Measurements from ENCODE around the gene FOXO3. TPM values are rescaled to one million over a fixed set of nuclear protein-coding genes. Genes with fewer than 3 reads are reported as not detected.
"Not testable (repeated sequence)": the region's sequence is repeated elsewhere in the genome, so short reads cannot be mapped to it uniquely, and the experiment has no call there.

The FOXO3 gene
- total RNA-seq, result 80.0 TPM

DNA sequence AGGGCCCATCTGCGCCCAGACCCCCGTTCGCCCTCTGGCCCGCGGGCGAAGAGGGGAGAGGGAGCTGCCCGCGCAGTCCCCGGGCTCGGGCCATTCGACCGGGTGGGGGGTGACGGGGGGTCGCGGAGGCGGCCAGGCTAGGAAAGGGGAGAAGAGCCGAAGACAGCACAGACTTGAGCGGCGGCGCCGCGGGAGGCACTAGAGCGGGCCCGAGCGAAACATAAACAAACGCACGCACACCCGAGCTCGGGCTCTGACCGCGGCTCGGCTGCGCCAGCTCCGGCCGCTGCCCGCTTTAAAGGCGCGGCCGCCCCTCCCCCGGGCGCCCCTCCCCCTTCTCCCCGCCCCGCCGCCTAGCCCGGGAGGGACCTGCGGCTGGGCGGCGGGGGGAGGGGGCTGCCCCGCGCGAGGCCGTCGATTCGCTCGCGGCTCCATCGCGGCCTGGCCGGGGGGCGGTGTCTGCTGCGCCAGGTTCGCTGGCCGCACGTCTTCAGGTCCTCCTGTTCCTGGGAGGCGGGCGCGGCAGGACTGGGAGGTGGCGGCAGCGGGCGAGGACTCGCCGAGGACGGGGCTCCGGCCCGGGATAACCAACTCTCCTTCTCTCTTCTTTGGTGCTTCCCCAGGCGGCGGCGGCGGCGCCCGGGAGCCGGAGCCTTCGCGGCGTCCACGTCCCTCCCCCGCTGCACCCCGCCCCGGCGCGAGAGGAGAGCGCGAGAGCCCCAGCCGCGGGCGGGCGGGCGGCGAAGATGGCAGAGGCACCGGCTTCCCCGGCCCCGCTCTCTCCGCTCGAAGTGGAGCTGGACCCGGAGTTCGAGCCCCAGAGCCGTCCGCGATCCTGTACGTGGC is at the start of gene FOXO3:
FOXO3 (plus strand) TSS at position 455 of the 846 bp plus-strand sequence; CDS start at position 747, 292 bp downstream.
- DNase-seq (ENCODE audit: low read depth in 2 of 3, low spot score in 2 of 3), result peak; percentile 41 to 87 (median 86)

DNA sequence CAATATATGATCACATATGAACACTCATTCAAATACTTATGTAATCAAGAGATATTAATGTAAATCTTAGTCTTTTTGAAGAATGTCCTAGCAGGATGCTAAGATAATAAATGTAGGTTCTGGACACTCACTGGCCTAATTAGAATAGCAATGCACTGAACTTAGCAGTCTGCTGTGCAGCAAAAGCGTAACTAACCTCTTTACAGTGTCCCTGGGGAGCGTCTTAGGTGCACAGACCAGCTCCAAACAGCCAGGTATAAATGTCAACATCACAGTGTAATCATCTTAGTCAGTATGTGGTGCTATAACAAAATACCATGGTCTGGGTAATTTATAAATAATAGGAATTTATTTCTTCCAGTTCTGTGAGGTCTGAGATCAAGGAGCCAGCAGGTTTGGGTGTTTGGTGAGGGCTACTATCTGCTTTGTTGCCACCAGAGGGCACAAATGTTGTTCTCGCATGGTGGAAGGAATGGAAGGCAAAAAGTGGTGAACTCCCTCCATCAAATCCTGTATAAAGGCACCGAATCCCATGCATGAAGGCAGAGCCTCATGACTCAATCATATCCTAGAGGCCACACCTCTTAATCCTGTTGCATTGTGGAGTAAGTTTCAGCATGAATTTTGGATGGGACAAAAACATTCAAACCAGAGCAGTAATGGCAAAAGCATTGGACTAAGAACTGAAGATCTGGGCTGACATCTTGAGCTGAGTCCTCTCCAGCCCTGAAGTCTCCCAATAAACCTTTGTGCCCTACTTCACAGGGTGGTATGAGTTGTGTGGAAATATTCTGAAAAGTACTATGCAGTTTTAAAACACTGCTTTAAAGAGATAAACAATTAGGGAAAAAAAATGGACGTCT is 41.8 kb upstream of the FOXO3 start:
- DNase-seq (ENCODE audit: low read depth in 2 of 3, low spot score in 2 of 3), result peak in 1 of 3 donors; percentile 39

DNA sequence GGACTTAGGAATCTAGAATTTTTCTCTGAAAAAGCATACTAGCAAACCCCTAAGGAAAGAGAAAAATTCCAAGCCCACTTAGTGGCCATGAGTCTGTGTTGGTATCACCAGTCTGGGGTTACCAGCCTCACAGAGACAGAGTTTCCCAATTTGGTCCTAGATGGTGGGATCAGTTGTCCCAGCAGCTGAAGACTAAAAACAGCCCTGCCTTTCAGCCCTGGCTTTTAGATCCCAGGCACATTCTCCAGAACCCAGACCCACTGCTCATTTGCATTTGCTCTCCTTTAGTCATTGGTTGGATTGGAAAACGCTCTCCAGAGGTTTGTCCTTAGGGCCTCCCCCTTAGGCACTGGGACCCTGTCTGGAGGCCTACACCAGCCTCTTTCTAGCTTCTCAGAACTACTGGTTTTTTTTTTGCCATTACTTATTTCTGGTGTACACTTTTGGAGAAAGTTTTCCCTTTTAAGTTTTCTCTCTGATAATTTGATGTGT is 39.1 kb upstream of the FOXO3 start:
- DNase-seq (ENCODE audit: low read depth in 2 of 3, low spot score in 2 of 3), result no peak

DNA sequence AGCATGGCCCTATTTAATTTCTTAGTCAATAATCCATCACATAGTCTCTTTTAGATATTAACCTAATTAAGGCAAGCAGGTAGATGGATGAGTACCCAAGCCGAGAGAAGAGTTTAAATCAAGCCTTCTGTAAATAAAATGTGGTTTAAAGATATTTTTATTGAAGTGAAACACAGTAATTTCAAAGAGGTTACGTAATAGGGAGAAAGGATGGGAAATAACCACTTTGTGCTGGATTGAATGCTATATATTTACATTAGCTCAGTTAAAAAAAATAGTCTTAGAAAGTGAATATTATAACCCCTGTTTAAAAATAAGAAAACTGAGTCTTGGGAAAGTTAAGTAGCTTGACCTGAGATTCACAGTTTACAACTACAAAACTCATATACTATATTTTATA is 37.0 kb upstream of the FOXO3 start:
- DNase-seq (ENCODE audit: low read depth in 2 of 3, low spot score in 2 of 3), result no peak

DNA sequence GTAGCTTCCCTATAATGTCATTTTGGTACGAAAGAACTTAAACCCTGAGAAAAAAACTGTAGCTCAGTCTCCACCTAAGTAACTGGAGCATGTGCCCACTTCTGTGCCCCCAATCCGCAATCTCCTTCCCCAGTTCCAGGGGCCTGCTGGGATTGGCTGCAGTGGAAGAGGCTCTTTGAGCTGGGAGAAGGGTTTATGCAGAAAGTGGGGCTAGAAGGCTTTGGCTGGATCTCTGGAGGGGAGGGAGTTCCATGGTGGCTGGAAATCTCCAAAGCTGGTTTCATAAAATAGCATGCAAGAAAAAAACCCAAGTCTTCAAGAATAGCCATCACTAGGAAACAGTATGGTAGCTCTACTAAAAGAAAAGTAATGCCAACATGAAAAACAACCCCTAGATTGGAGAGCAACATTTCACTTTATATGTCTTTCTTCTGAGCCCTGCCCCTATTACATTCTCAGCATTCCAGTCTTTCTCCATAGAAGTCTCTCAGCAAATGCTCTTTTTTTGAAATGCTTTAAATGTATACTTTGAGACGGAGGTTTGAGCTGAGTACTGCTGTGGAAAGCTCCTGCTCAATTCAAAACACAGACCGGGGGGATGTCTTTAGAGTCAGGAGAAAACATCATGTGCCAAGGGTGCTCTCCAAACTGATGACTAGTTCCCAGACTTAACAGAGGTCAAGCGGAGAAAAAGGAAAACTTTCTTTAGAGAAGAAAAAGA is 36.0 kb upstream of the FOXO3 start:
- DNase-seq (ENCODE audit: low read depth in 2 of 3, low spot score in 2 of 3), result no peak

DNA sequence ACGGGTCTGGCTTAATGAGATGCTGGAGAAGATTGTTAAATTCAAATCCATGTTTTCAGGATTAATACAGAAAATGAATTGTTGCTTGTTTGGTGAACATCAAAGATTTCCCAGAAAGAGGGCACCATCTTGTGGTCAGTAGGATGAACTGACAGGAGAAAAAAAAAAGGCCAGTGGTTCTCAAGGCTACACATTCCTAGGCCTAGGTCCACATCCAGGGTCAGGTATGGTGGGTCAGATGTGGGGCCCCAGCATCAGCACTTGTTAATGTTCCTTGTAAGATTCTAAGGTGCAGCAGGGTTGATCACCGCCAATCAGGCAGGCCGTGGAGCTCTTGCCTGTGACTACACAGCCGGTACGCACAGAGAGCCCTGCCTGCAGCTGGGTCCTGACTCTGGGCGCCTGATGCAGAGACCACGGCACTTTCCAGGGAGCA is 34.0 kb upstream of the FOXO3 start:
- peak in 2 of 3 donors; percentile 39 to 53 for DNase-seq (ENCODE audit: low read depth in 2 of 3, low spot score in 2 of 3)

DNA sequence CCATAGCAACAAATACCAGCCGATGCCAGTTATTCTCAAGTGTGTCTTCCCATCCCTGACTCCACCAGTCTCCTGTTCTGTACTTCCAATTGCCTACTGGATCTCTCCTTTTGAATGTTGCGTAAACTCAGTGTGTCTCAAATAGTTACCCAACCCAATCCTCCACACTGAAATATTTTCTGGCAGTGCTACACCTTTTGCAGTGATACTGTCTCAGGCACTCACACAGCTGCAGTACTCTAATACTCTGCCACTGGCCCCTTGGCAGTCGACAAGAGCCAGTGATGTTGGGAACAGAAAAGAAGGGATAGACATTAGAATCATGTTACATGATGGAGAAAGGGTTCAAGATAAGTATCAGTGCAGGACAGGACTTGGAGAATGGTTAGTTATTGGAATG is 31.8 kb upstream of the FOXO3 start:
- DNase-seq (ENCODE audit: low read depth in 2 of 3, low spot score in 2 of 3), result no peak

DNA sequence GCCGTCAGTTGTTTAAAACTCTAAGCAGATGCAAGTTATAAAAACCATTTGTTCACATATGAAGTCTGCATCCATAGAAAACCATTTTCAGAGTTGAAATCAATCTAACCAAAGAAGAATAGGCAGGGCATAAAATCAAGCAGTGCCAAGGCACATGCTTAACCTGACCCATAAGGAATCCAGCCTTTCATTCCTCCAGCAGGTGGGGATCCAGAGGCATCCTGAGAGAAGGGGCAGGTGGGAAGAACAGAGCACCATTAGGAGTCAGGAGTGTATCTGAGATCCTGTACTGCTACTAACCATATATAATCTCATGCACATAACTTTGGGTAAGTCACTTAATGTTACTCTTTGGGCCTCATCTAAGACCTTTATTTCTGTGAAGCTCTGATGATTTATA is 29.4 kb upstream of the FOXO3 start:
- DNase-seq (ENCODE audit: low read depth in 2 of 3, low spot score in 2 of 3), result no peak

DNA sequence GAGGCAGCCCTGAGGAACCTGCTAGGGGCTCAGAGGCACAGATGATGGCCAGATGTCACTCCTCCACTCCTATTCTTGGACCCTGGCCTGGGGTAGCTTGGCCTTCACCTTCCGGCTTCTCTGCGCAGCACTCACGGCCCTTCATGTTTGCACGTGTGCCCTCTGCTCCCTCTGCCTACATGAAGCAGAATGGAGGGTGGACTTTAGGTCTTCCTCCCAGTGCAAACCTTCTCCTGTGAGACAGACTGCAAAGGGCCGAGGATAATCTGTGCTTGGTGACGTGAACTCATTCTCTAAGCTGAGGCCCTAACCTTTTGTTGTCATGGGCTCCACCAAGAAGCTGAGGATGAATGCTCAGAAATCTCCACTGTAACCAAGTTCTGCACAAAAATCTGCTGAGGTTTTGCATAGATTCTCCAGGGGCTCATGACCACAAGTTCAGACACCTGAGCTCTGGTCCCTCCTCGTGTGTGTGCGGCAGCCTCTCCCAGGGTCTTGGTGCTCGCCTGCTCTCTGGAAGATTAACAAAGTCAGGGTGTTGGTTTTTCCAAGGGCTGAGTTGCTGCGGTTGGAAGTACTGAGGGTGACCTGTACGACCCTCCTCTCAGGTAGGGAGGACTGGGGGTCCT is 25.5 kb upstream of the FOXO3 start:
- no peak for DNase-seq (ENCODE audit: low read depth in 2 of 3, low spot score in 2 of 3)

DNA sequence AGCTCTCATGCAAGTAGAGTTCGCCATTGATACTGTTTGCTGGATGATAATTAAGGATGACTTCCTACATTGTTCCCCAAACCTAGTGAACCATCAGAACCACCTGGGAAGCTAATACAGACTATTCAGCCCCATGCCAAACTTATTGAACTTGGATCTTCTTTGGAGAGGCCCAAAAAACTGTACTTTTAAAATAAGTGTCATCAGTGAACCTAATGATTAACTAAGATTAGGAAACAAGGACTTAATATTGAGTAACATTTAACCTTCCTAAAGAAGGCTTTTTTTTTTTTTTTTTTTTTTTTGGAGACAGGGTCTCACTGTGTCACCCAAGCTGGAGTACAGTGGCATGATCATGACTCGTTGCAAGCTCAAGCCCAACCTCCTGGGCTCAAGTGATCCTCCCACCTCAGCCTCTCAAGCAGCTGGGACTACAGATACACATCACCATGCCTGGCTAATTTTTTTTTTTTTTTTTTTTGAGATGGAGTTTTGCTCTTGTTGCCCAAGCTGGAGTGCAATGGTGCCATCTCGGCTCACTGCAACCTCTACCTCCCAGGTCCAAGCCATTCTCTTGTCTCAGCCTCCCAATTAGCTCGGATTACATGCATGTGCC is 24.7 kb upstream of the FOXO3 start:
- DNase-seq (ENCODE audit: low read depth in 2 of 3, low spot score in 2 of 3), result not testable (repeated sequence)

DNA sequence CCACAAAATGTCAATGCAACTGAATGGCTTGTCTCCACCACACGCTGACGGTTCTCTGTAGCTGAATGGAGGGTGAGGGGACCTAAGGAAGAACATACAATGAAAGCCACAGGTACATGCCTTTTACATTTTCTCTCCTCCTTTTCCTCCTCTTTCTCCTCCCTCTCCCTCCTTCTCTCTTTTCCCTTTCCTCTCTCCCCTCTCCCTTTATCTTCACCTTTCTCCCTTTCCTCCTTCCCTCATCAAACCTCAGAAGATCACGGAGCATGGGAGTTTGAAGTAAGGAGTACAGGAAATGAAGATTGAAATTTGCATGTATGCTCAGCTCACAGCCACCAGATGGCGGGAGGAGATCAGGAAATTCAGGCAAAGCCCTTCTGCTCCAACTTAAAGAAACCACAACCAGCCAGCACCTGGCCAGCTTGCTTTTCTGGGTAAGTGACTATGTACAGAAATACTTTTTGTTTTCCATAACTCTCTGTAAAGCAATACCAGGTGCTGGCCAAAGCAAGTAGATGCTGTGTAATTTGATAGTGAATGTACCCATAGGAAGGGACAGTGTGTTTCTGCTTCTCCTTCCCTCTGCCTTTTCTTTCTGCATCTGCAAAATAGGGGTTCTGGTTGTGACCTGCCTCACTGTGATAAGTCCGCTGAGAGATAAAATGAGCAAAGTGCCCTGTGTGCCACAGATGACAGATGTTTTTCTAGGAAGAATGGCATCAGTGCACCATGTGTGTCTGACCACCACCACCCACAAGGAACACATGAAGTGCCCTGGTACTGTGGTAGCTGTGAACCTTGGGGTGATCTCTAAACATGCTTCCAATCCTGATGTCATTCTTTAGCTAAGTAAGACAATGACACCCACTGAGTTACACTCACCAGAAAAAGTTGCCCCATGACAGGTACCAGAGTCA is 18.6 kb upstream of the FOXO3 start:
- DNase-seq (ENCODE audit: low read depth in 2 of 3, low spot score in 2 of 3), result peak; percentile 56 to 90 (median 77)

DNA sequence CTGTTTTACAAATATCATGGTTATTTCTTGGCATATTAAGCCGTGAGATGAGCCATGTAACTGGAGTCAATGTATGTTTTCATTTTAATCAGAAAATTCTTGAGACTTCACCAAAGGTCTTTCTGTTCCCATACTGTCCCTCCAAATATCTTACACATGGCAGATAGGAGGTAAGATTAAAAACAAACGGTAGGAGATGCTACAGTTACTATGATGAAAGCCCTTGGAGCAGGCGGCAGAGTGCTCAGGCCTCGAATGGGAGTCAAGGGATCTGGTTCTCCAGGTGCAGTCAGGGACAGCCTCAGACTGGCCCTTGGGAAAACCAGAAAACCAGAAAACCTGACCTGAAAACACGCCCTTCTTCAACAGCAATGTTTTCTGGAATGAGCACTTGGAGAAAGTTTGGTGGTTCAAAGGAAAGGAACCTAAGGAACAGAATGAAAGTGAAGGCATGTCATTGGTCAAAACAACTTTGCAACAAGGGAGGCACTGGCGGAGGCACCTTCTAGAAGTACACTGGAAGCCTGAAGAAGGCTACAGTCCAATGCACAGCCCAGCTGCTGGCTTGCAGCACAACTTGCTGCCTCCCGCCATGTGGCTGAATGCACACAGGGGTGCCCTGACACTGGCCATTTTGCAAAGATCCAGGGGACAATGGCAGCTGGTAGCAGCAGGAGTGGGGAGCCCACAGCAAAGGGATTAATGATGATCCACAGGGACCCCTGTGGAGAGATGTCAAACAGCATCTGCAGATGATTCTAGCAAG is 17.4 kb upstream of the FOXO3 start:
- DNase-seq (ENCODE audit: low read depth in 2 of 3, low spot score in 2 of 3), result no peak

DNA sequence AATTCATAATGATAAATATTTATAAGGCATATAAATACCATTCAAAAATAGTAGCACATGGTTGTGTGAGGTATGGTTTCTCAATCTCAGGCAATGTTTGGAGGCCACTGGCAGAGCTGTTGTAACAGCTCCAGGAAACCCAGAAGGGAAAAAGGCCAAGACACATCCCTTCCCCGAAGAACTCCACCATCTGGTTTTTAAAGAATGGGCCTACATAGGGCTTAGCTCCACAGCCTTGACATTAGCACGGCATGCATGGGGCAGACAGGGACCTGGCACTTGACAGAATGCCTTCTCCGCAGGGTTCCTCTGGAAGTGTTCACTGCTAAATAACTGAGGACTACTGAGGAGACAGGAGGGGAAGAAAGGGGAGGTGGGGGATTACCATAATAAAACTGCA is 16.1 kb upstream of the FOXO3 start:
- no peak for DNase-seq (ENCODE audit: low read depth in 2 of 3, low spot score in 2 of 3)

DNA sequence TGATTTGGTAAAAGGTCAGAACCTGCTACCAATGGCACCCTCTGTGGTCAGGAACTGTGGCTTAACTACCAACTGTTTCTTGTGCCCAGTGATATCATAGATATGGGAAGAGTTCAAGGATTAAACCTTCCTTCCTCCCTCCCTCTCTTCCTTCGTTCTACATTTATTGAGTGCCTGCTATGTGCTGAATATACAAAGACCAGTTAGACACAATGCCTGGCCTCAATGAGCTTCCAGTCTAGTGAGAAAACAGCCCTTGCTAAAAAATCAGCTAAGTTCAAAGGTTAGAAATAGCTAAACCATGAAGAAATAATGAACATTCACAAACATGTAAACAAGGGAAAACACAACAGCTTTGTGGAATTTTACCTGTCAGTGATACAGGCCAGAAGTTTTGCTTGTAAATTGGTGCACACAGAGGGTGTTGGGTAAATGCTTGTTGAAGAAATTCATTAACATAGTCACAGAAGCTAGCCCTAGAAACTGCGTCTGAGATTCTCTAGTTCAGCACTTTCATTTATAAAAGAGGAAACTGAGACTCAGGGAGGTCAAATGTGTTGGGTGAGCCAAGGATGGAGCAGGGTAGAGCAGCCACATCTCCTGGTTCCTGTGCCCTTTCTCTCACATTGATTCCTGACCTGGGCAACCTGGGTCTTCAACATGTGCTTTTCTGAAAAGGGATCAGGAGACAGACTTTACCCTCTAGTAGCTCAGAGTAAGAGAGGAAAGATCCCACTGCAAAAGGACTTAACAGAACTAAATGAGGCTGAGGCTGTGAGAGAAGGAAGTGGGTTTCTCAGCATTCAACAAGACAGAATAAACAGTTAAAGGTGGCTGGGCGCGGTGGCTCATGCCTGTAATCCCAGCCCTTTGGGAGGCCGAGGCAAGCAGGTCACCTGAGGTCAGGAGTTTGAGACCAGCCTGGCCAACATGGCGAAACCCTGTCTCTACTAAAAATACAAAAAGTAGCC is 14.4 kb upstream of the FOXO3 start:
- peak in 1 of 3 donors; percentile 25 for DNase-seq (ENCODE audit: low read depth in 2 of 3, low spot score in 2 of 3)

DNA sequence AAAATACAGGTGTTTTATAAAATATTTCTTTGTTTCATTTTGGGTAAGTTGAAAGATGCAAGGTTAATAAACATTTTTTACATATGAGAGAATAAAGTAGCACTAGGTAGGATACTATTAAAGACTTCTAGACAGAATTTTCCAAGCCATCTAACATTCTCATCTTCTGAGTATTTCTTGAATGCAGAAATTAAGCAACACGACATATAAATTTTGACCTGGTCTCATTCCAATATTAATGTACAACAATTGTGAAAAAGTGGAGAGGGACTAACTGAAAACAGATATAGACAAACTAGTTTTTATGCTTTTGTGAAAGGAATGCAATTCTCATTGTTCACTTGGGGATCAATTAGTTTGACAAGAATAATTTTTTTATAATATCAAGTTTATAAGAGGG is 11.5 kb upstream of the FOXO3 start:
- DNase-seq (ENCODE audit: low read depth in 2 of 3, low spot score in 2 of 3), result no peak

DNA sequence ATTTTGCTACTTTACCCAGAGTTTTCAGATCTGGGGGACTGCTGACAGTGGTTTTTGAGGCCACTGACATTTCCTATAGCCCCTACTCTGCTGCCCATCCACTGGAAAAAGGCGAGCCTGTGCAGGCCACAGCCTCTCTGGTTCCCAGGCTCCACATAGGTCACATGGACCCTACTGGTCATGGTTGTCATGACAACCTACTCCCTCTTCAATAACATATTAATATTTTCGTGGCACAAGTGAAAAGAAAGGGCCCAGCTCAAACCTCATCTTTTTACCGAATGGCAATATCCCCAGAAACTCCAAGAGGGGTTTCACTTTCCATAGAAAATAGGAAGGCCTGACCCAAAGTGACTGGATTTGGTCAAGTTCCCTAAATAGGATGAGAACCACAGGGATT is 11.0 kb upstream of the FOXO3 start:
- DNase-seq (ENCODE audit: low read depth in 2 of 3, low spot score in 2 of 3), result no peak

DNA sequence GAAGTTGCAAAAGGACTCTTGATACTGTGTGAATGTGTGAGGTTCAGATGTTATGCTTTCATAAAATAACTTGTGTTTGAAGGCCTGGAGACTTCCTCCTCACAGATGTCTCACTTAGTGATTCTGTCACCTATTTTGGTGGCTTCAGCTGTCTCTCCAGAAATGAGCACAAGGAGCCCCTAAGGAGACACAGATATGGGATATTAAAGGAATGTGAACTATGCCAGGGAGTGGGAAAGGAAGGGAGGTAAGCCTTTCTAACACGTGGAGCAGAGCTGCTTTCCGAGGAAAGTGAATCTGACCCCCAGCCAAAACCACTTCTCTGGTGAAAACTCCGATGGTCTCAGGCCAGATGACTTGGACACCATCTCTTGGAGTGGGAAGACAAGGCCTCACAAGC is 10.5 kb upstream of the FOXO3 start:
- DNase-seq (ENCODE audit: low read depth in 2 of 3, low spot score in 2 of 3), result no peak
